UCSD-AML1 (cell line): Measurements from ENCODE around the gene OSBPL7.

Experiments used
- DNase-seq: peaks from one replicate; lab custom pipeline; 2025; ENCODE audit not compliant: unreplicated experiment; lab: John Stamatoyannopoulos, UW

Gene OSBPL7

DNA sequence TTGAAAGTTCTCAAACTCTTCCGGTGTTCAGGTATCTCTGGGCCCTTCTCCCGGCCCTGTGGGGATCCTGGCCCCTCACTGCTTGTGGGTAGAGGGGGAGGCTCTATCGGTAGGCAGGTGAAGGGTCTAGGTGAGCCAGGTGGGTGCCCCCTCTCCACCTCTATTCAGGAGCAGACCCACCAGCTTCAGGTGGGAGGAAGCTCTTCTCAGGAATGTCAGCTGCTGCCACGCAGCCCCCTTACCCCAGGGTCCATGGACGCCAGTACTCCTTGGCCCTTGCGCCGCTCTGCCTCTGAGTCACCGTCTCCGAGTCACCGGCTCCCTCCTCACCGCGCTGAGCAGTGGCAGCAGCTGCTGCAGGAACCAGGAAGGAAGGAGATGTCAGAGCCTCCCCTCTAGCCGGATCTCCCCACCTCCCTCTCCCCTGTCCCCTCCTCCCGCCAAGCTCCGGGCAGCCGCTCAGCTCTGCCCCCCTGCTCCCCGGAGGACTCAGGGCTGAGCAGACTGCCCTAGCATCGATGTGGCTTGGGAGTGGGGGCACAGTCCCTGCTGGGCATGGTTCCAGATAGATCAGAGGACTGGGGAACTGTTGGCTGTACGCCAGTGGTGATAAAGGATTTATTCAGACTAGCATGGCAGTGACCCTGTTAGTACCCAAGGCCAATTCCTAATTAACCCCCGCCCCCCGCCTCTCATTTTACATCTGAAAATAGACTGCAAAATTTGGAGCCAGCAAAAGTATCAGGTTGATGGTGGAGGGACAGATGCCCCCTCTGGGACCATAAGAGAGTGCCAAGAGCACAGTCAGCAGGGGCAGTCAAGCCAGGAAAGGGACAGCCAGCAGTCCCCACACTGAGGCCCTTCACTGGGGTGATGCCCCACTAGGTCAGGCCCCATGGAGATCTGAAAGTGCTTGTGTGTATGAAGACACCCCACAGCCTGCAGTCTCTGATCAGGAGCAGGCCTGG, at the start of gene OSBPL7:
TSS of gene OSBPL7 (minus strand) at position 371 of the 968 bp plus-strand sequence. CDS start 1,516 bp downstream, outside the sequence.
- peak; percentile 86 for DNase-seq

DNA sequence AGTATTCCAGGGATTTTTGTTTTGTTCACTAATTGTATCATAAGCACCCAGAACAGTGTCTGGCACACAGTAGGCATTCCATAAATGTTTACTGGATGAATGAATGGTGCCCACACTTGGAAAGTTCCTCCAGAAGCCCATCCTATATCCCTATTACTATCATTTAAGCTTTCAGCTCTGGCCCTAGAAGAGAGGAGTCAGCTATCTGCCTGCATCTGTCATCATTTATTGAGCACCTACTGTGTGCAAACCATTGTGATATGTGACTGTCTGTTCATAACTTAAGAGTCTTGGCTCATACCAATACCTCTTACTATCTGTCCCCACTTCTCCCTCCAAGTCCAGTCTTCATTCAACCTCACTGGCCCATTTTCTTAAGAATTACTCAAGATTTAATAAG, 49.5 kb upstream of the OSBPL7 start:
- no peak for DNase-seq

DNA sequence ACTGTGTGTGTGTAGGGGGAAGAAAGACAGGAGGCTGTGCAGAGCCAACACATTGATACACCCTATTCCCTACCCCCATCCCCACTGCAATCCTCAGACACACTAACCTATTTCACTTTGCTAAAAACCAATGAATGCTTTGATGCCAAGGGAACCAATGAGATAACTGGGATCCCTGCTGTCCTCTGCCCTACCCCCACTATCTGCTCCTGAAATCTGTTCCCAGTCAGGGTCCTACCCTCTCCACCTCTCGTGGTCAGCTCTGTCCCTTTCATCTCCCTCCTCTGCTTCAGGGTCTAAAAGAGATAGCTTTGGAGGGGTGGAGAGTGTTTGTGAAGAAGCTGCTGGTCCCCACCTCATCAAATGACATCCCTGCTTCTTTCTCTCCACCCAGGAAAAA, 48.5 kb upstream of the OSBPL7 start:
- DNase-seq = no peak

- no peak for DNase-seq
Observed at GRCh38 chr17:47869114-47869513, 47.5 kb upstream of the OSBPL7 start.

DNA sequence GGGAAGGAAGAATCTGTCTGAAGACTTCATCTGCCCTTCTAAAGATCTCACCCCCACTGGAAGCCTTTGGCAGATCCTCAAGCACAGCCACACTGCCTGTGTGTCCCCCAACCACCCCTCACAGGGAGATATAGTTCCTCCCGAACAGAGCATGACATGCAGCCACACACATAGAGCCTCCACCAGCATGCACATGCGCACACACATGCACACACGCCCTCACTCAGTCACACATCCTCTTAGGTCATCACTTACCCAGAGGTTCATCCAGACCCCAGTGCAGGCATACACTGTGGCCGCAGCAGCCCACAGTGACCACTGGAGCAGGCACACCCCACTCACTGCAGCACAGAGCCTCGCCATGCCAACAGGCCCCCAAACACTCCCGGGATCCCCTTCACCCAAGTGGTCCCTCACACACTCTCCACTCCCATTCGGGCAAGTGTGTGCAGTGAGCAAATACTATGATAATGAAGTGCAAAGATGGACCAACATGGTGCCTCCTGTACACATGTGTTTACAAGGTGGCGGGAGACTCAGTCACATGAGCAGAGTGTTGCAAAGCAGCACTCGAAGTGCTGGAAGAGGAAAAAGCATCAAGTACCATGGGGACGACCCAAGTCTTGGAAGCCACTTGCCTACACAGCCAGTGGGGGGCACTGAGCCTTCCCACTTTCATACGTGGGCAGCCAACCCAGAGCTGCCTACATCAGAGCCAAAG, 46.4 kb upstream of the OSBPL7 start:
- no peak for DNase-seq

DNA sequence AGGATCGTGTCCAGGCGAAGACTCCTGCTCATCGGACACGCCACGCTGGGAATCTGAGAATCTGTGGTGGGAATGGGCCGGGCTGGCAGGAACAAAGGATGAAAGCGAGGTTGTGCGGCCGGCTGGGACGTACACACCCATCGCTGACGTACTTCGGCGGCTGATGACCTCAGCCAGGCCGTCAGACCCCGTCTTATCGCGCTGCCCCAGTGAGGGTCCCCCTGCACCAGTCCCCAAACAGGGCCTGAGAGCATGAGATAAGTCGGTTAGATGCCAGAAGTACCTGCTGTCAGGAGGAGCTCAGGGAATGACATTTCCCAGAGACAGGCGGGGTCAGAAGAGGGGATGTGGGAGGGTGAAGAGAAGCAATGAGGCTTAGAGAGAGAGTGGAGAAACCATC, 45.3 kb upstream of the OSBPL7 start:
- DNase-seq = no peak

- DNase-seq = no peak
Observed at GRCh38 chr17:47864791-47865216, 43.2 kb upstream of the OSBPL7 start.

GRCh38 chr17:47862621-47863440, 41.2 kb upstream of the OSBPL7 start:
- no peak for DNase-seq

GRCh38 chr17:47860386-47860785, 38.8 kb upstream of the OSBPL7 start:
- no peak for DNase-seq

DNA sequence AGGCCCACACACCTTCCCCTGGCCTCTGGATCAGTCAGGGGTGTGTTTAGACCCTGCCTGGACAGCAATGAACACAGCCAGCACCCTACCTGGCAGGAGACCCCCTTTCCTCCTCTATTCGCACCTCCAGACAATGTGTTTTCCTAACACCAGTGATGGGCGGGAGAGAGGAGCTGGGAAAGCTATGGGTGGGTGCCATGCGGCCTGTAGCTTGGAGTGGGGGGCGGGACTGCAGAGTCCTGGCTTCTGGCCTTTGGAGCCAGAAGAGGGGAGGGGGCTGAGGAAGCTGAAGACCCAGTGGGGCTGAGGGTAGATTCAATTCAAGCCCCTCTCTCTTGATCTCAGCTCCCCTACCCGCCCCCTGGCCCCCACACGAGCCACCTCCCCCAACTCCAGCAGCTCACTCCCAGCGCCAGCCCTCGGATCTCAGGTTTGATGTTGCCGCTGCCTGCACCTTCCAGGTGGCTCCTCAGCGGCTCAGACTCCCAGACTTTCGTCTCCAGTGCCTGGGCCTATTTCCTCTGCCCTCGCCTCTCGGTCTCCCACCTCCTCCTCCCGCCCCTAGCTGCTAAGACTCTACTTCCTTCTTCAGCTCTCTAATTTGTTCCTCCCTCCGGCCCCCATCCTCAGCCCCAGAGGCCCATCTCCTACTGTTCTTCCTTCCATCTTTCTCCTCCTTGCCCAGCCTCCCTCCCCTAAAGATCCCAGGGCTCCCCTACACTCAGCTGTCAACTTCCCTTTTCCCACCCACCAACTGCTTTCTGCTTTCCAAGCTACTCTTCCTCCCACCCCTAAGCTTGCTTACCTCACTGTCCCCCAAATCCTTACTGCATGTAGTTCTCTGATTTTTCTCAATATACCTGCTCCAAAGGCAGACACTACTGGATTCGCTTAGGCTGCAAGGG, 36.2 kb upstream of the OSBPL7 start:
- no peak for DNase-seq

- DNase-seq = no peak
Observed at GRCh38 chr17:47856830-47857229, 35.2 kb upstream of the OSBPL7 start.

GRCh38 chr17:47855737-47856136, 34.1 kb upstream of the OSBPL7 start:
- DNase-seq = peak; percentile 39

DNA sequence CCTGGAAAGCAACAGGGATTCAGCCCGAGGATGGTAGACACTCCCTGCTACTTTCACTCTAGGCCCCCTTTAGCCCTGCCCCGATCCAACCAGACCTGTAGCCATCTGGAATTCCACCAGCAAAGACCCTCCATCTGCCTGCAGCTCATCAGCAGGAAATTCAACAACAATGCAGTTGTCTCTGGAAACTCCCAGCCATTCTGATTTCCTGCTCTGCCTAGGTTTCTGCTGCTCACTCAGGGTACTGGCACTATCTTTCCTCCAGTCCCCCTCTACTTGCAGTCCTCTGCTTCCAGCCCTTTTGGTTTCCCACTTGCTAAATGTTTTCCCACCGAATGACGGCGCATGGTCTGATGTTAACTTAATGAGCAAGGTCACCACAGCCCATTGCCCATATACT, 32.0 kb upstream of the OSBPL7 start:
- no peak for DNase-seq

GRCh38 chr17:47852113-47852949, 30.7 kb upstream of the OSBPL7 start:
- DNase-seq = no peak

GRCh38 chr17:47851764-47852112, 30.1 kb upstream of the OSBPL7 start:
- no peak for DNase-seq

GRCh38 chr17:47850692-47851573, 29.3 kb upstream of the OSBPL7 start, which contains the start of gene SP6:
TSS of gene SP6 (minus strand) at chr17:47851163. CDS start at chr17:47848429, 2,734 bp downstream.
- DNase-seq = no peak

DNA sequence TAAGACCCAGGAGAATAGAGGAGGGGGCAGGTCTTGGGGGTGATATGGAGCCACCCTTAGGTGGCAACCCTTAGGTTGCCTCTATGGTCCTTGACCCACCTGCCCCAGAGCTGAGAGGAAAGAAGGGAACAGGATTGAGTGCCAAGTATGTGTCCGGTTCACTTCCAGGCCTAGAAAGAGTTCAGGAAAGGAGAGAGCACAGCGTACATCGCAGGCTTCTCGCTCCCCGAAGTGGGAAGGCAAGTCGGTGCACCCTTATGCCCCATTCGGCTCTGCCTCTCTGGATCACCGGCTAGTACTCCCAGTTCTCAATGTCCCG, 28.7 kb upstream of the OSBPL7 start:
- DNase-seq = no peak

DNA sequence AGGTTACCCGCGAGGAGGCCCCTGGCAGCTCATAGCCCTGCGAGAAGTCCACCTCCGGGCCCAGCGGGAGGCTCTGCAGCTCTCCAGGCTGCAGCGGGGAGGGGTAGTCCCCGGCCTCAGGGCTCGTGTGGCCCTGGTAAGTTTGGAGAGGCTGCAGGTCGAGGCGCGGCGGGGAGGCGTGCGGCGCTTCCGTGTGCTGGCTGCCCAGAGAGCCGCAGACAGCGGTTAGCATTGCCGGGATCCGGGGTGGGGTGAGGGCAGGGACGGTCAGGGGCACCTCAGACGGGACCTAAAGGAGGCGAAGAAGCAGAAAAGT, 26.6 kb upstream of the OSBPL7 start:
- DNase-seq = no peak
